DND-41 (cell line): ENCODE measurements around the gene BRF1.

Experiments
- CTCF ChIP-seq: IDR thresholded peaks from 2 replicates; pipeline ENCODE4 v1.5.1; 2012; ENCODE audit warnings: borderline replicate concordance, low read length, moderate library complexity, mild to moderate bottlenecking; ENCODE audit not compliant: poor library complexity, severe bottlenecking; ENCODE audit errors: extremely low read depth
- EZH2 ChIP-seq: IDR thresholded peaks from 3 replicates; pipeline ENCODE4 v1.6.1; 2012; ENCODE audit warnings: borderline replicate concordance, low read depth, mild to moderate bottlenecking, moderate library complexity, low read length, inconsistent platforms; ENCODE audit not compliant: severe bottlenecking

- no peak for TF ChIP-seq CTCF
- TF ChIP-seq EZH2, result no peak
These were observed 16.9 kb downstream of the BRF1 start for GRCh38 chr14:105283899-105284298.
